ENCODE results near the gene EID3. TPM values are rescaled to one million over a fixed set of nuclear protein-coding genes. Genes with fewer than 3 reads are reported as not detected.

Gene EID3
- polyA plus RNA-seq, 1 donor from 2014 or later = 0.37 TPM

GRCh38 chr12:104348283-104348993, 44.9 kb downstream of the EID3 start:
- Histone ChIP-seq H3K9me3 (ENCODE audit: low read length) (no peaks in the 10 kb centered on the region), H3K27ac (ENCODE audit: low read length) (no peak overlapping the region), H3K4me3 (ENCODE audit: low read length) (no peak overlapping the region), H3K4me2 (ENCODE audit: low read length) (no peak overlapping the region), H2AFZ (ENCODE audit: low read depth, low read length) (no peak overlapping the region), H3K79me2 (replicated peaks; ENCODE audit: insufficient read depth, low read length) (no peaks in the 10 kb centered on the region), H3K36me3 (ENCODE audit: insufficient read depth, low read length) (peaks cover 4% of the 10 kb centered on the region), H3F3A (ENCODE audit: insufficient read depth, low read length, poor library complexity, severe bottlenecking) (no peaks in the 10 kb centered on the region), H3K27me3 (ENCODE audit: insufficient read depth, low read depth, low read length) (no peaks in the 10 kb centered on the region), H4K20me1 (ENCODE audit: insufficient read depth) (no peaks in the 10 kb centered on the region), H3K9me2 (ENCODE audit: insufficient read depth, low read length) (no peaks in the 10 kb centered on the region), H3K9ac (ENCODE audit: low read length) (no peak overlapping the region)
- TF ChIP-seq CTCF (IDR thresholded peaks at IDR 0.05; ENCODE audit: poor library complexity, severe bottlenecking) = no peak
- no peak for TF ChIP-seq EZH2 (IDR thresholded peaks at IDR 0.05; ENCODE audit: borderline replicate concordance, insufficient read depth, low read length, poor library complexity, severe bottlenecking)
- TF ChIP-seq TAF1 (IDR thresholded peaks at IDR 0.05; ENCODE audit: low read depth) = no peak
- no peak for TF ChIP-seq POLR2AphosphoS5 (IDR thresholded peaks at IDR 0.05)
- TF ChIP-seq EP300 (conservative IDR thresholded peaks at IDR 0.05; ENCODE audit: poor library complexity, severe bottlenecking) = no peak
- TF ChIP-seq, protein P1, sequence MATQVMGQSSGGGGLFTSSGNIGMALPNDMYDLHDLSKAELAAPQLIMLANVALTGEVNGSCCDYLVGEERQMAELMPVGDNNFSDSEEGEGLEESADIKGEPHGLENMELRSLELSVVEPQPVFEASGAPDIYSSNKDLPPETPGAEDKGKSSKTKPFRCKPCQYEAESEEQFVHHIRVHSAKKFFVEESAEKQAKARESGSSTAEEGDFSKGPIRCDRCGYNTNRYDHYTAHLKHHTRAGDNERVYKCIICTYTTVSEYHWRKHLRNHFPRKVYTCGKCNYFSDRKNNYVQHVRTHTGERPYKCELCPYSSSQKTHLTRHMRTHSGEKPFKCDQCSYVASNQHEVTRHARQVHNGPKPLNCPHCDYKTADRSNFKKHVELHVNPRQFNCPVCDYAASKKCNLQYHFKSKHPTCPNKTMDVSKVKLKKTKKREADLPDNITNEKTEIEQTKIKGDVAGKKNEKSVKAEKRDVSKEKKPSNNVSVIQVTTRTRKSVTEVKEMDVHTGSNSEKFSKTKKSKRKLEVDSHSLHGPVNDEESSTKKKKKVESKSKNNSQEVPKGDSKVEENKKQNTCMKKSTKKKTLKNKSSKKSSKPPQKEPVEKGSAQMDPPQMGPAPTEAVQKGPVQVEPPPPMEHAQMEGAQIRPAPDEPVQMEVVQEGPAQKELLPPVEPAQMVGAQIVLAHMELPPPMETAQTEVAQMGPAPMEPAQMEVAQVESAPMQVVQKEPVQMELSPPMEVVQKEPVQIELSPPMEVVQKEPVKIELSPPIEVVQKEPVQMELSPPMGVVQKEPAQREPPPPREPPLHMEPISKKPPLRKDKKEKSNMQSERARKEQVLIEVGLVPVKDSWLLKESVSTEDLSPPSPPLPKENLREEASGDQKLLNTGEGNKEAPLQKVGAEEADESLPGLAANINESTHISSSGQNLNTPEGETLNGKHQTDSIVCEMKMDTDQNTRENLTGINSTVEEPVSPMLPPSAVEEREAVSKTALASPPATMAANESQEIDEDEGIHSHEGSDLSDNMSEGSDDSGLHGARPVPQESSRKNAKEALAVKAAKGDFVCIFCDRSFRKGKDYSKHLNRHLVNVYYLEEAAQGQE (IDR thresholded peaks at IDR 0.05; ENCODE audit: borderline replicate concordance) = no peak
- TF ChIP-seq SMC3 (conservative IDR thresholded peaks at IDR 0.05; ENCODE audit: poor library complexity) = no peak
- TF ChIP-seq MXI1 (conservative IDR thresholded peaks at IDR 0.05; ENCODE audit: poor library complexity, severe bottlenecking) = no peak
- TF ChIP-seq RAD21 (conservative IDR thresholded peaks at IDR 0.05) = no peak

GRCh38 chr12:104348994-104349494, 45.5 kb downstream of the EID3 start:
- Histone ChIP-seq H3K27me3 (ENCODE audit: insufficient read depth, low read depth, low read length) (no peaks in the 10 kb centered on the region), H3F3A (ENCODE audit: insufficient read depth, low read length, poor library complexity, severe bottlenecking) (no peaks in the 10 kb centered on the region), H3K36me3 (ENCODE audit: insufficient read depth, low read length) (peaks cover 4% of the 10 kb centered on the region), H3K4me2 (ENCODE audit: low read length) (no peak overlapping the region), H4K20me1 (ENCODE audit: insufficient read depth) (no peaks in the 10 kb centered on the region), H3K9me3 (ENCODE audit: low read length) (no peaks in the 10 kb centered on the region), H3K27ac (ENCODE audit: low read length) (no peak overlapping the region), H3K79me2 (replicated peaks; ENCODE audit: insufficient read depth, low read length) (no peaks in the 10 kb centered on the region), H3K9ac (ENCODE audit: low read length) (no peak overlapping the region), H3K4me3 (ENCODE audit: low read length) (no peak overlapping the region), H3K9me2 (ENCODE audit: insufficient read depth, low read length) (no peaks in the 10 kb centered on the region), H2AFZ (ENCODE audit: low read depth, low read length) (no peak overlapping the region)
- no peak for TF ChIP-seq POLR2AphosphoS5 (IDR thresholded peaks at IDR 0.05)
- TF ChIP-seq EZH2 (IDR thresholded peaks at IDR 0.05; ENCODE audit: borderline replicate concordance, insufficient read depth, low read length, poor library complexity, severe bottlenecking) = no peak
- TF ChIP-seq MXI1 (conservative IDR thresholded peaks at IDR 0.05; ENCODE audit: poor library complexity, severe bottlenecking) = no peak
- TF ChIP-seq EP300 (conservative IDR thresholded peaks at IDR 0.05; ENCODE audit: poor library complexity, severe bottlenecking) = no peak
- no peak for TF ChIP-seq TAF1 (IDR thresholded peaks at IDR 0.05; ENCODE audit: low read depth)
- no peak for TF ChIP-seq SMC3 (conservative IDR thresholded peaks at IDR 0.05; ENCODE audit: poor library complexity)
- TF ChIP-seq, protein P1 (IDR thresholded peaks at IDR 0.05; ENCODE audit: borderline replicate concordance) = no peak
- TF ChIP-seq CTCF (IDR thresholded peaks at IDR 0.05; ENCODE audit: poor library complexity, severe bottlenecking) = no peak
- no peak for TF ChIP-seq RAD21 (conservative IDR thresholded peaks at IDR 0.05)

All from neural cell (in vitro differentiated cells).